SH-SY5Y (cell line): ENCODE data around the gene SPOCK2.

ENCODE experiments used
- GATA2 ChIP-seq: IDR thresholded peaks from 2 replicates; pipeline ENCODE4 v1.6.1; 2011; ENCODE audit warnings: mild to moderate bottlenecking, low read depth, low read length
- GATA3 ChIP-seq: IDR thresholded peaks from 2 replicates; pipeline ENCODE4 v1.6.1; 2011; ENCODE audit warnings: low read depth, mild to moderate bottlenecking, low read length, moderate library complexity

SPOCK2 gene

DNA sequence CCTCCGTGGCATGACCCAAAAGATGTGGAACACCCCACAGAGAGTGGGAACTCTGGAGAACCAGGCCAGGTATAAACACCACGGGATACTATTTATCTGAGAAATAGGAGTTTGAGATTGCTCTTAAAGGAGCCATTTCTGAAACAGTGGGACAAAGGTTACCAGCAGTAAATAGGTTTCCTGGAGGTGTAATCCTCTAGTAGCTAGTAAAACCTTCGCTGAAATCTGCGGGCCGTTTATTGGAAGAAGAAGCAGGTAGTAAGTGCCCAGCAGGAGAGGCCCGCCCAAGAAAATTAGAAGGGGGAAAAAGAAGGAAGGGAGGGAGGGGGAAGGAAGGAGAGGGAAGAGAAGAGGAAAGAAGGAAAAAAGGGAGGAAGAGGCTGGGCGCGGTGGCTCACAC, 72.5 kb downstream of the SPOCK2 start:
- TF ChIP-seq GATA2 = no peak
- no peak for TF ChIP-seq GATA3

GRCh38 chr10:72014785-72015480, 73.4 kb downstream of the SPOCK2 start:
- no peak for TF ChIP-seq GATA3
- TF ChIP-seq GATA2 = no peak

GRCh38 chr10:72014197-72014596, 74.2 kb downstream of the SPOCK2 start:
- TF ChIP-seq GATA2 = no peak
- no peak for TF ChIP-seq GATA3

GRCh38 chr10:72013202-72013945, 75.0 kb downstream of the SPOCK2 start:
- TF ChIP-seq GATA2 (no peak), GATA3 (no peak)

- TF ChIP-seq GATA3 (no peak), GATA2 (no peak)
Measured at GRCh38 chr10:72012796-72013195, 75.6 kb downstream of the SPOCK2 start.

DNA sequence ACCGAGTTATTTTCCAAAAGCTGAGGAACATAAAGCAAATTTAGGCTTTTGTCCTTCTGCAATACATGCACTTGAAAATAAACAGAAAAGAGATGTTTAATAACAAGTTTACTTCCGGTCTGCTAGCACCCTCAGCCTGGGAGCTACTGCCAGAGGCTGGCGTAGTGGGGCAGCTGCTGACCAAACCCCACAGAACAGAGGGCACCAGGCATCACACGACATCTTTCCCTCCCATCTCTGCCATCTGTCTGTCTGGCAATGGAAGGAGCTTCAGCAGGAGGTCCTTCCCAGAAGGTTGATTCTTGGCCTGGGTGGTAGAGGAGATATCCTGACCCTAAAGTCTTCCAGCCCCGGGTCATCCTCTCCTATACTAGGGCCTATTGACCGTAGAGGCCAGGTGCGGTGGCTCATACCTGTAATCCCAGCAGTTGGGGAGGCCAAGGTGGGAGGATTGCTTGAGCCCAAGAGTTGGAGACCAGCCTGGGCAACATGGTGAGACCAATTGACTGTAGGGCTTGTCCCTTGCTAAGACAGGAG, 76.3 kb downstream of the SPOCK2 start:
- TF ChIP-seq GATA2 = no peak
- no peak for TF ChIP-seq GATA3

DNA sequence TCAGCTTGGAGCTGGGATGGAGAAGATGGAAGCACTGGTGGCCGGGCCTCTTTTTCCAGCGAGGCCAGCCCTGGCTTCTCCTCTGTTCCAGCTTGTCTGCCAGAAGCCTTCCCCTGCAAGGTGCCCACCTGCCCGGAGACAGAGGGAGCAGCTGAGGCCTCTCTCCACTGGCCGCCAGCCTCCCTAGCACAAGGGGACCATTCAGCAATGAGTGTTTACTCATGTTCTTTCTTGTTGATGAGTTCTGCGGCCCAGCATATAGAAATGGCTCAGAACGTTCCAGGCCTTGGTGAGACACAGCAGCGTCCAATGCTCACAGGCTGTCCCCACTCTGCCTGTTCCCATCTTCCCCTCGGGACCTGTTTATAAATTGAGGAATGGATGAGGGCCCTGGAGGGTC, 76.9 kb downstream of the SPOCK2 start:
- TF ChIP-seq GATA2 = no peak
- no peak for TF ChIP-seq GATA3

DNA sequence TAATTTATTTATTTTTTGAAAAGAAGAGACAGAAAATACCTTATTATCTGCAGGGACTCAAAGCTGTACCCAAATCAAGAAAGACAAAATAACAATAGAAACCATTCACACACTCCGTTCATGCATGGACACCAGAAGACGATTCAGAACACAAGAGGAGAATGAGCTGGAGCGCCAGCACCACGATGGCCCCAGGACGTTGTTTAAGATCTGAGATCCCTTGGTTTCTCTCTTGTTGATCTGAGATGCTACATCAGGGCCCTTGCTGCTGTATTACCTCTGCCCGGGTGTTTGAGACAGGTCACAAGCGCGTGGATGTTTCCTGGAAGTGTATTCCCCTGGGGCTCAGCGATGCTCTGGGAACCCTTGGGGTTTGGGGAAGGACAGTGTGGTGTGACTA, 77.3 kb downstream of the SPOCK2 start:
- TF ChIP-seq GATA3 (no peak), GATA2 (no peak)

- TF ChIP-seq GATA3 (no peak), GATA2 (no peak)
Measured at GRCh38 chr10:72010234-72010973, 77.9 kb downstream of the SPOCK2 start.

GRCh38 chr10:72009425-72010081, 78.8 kb downstream of the SPOCK2 start:
- no peak for TF ChIP-seq GATA2
- TF ChIP-seq GATA3 = no peak

- TF ChIP-seq GATA3 = no peak
- TF ChIP-seq GATA2 = no peak
Measured at GRCh38 chr10:72009051-72009424, 79.3 kb downstream of the SPOCK2 start.
